Thyroid gland (tissue), 4 donors: ENCODE results near the gene ZBTB7C.

ENCODE experiments used
- POLR2A ChIP-seq, 2 donors: fragments of 450-650 bp; IDR thresholded peaks; one replicate each; pipeline ENCODE4 v1.6.1; 2017; ENCODE audit warnings: antibody characterized with exemption in 2 of 2, mild to moderate bottlenecking in 2 of 2, moderate library complexity in 1 of 2
- TF ChIP-seq, protein P1 (sequence below), 6 experiments: fragments of 200-600 bp in 3 of 6; fragments of 450-650 bp in 3 of 6; sonication (generic) in 3 of 6; IDR thresholded peaks; one replicate each; pipeline ENCODE4 v1.5.1; 2016 to 2019; ENCODE audit warnings: antibody characterized with exemption in 6 of 6, mild to moderate bottlenecking in 2 of 6, inconsistent platforms in 1 of 6, moderate library complexity in 1 of 6

GRCh38 chr18:48410095-48410920 is 1.1 kb upstream of the ZBTB7C start:
- TF ChIP-seq POLR2A (IDR thresholded peaks at IDR 0.05), result peak; percentile 44 to 90
- TF ChIP-seq, protein P1, sequence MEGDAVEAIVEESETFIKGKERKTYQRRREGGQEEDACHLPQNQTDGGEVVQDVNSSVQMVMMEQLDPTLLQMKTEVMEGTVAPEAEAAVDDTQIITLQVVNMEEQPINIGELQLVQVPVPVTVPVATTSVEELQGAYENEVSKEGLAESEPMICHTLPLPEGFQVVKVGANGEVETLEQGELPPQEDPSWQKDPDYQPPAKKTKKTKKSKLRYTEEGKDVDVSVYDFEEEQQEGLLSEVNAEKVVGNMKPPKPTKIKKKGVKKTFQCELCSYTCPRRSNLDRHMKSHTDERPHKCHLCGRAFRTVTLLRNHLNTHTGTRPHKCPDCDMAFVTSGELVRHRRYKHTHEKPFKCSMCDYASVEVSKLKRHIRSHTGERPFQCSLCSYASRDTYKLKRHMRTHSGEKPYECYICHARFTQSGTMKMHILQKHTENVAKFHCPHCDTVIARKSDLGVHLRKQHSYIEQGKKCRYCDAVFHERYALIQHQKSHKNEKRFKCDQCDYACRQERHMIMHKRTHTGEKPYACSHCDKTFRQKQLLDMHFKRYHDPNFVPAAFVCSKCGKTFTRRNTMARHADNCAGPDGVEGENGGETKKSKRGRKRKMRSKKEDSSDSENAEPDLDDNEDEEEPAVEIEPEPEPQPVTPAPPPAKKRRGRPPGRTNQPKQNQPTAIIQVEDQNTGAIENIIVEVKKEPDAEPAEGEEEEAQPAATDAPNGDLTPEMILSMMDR (IDR thresholded peaks at IDR 0.05), result peak in 1 of 6 experiments; percentile 11
